Smooth muscle cell (in vitro differentiated cells): ENCODE measurements around the gene PAX5. TPM values are rescaled to one million over a fixed set of nuclear protein-coding genes. Genes with fewer than 3 reads are reported as not detected.

Experiments
- DNase-seq: peaks from one replicate; lab custom pipeline; 2025; ENCODE audit not compliant: unreplicated experiment; lab: John Stamatoyannopoulos, UW
- H2AFZ ChIP-seq: fragments of 200-600 bp; sonication (generic); 2 replicates; pipeline ENCODE4 v1.6.0; 2016; ENCODE audit warnings: antibody characterized with exemption, low read depth, mild to moderate bottlenecking
- H3F3A ChIP-seq: fragments of 200-600 bp; sonication (generic); 2 replicates; pipeline ENCODE4 v1.6.0; 2017; ENCODE audit warnings: antibody characterized with exemption, low read depth
- H3K27ac ChIP-seq: fragments of 200-600 bp; sonication (generic); 2 replicates; pipeline ENCODE4 v1.5.1; 2016; ENCODE audit warnings: low read depth, mild to moderate bottlenecking
- H3K27me3 ChIP-seq: fragments of 200-600 bp; sonication (generic); 2 replicates; pipeline ENCODE4 v1.6.1; 2016; ENCODE audit warnings: low read depth, mild to moderate bottlenecking
- H3K36me3 ChIP-seq: fragments of 200-600 bp; sonication (generic); 2 replicates; pipeline ENCODE4 v1.5.1; 2016; ENCODE audit warnings: low read depth
- H3K4me1 ChIP-seq: fragments of 200-600 bp; sonication (generic); 2 replicates; pipeline ENCODE4 v1.5.1; 2016; ENCODE audit warnings: low read depth
- H3K4me2 ChIP-seq: fragments of 200-600 bp; sonication (generic); 2 replicates; pipeline ENCODE4 v1.6.0; 2016; ENCODE audit warnings: mild to moderate bottlenecking
- H3K4me3 ChIP-seq: fragments of 200-600 bp; sonication (generic); 2 replicates; pipeline ENCODE4 v1.5.1; 2016; ENCODE audit warnings: mild to moderate bottlenecking
- H3K79me2 ChIP-seq: fragments of 200-600 bp; sonication (generic); 2 replicates; pipeline ENCODE4 v1.6.0; 2016; ENCODE audit warnings: low read depth, mild to moderate bottlenecking
- H3K9ac ChIP-seq: fragments of 200-600 bp; sonication (generic); 2 replicates; pipeline ENCODE4 v1.6.0; 2016; ENCODE audit warnings: low read depth
- H3K9me3 ChIP-seq: fragments of 200-600 bp; sonication (generic); replicated peaks from 2 replicates; pipeline ENCODE4 v1.5.1; 2016; ENCODE audit warnings: low read depth
- H4K20me1 ChIP-seq: fragments of 200-600 bp; sonication (generic); 2 replicates; pipeline ENCODE4 v1.6.0; 2016; ENCODE audit warnings: low read depth
- CTCF ChIP-seq: fragments of 200-600 bp; sonication (generic); IDR thresholded peaks from 2 replicates; pipeline ENCODE4 v1.5.1; 2017; ENCODE audit warnings: borderline replicate concordance, mild to moderate bottlenecking, antibody characterized with exemption; ENCODE audit not compliant: insufficient read depth, poor library complexity, severe bottlenecking
- WGBS: methylation state at CpG from one replicate; pipeline ENCODE4 v1.1.7; 2016; ENCODE audit warnings: low lambda C conversion rate; 5-methylcytosine and 5-hydroxymethylcytosine counted together
- polyA plus RNA-seq: library from polyadenylated mRNA; unstranded; fragments of >200 nt; fragmentation: Nextera tagmentation; extraction: Ambion mirVana; gene quantifications from 2 replicates; pipeline ENCODE4 v1.2.1, GENCODE V29; 2016
- total RNA-seq: library from RNA; depleted of rRNA; stranded (reverse); fragments of >200 nt; gene quantifications from 2 replicates; pipeline ENCODE4 v1.2.3, GENCODE V29; 2014

PAX5 gene
- total and polyA plus RNA-seq, 2 experiments from 2014 or later: 0.09 TPM; not detected in 1

- DNase-seq: no peak
- Histone ChIP-seq H3K36me3 (no peaks in the 10 kb centered on the region), H3K4me3 (no peak overlapping the region)
These were observed 159.1 kb downstream of the PAX5 start for GRCh38 chr9:36874921-36875320.

GRCh38 chr9:36874261-36874660 lies 159.8 kb downstream of the PAX5 start:
- Histone ChIP-seq H4K20me1 (no peaks in the 10 kb centered on the region), H3K27me3 (peaks cover 51% of the 10 kb centered on the region), H3F3A (no peaks in the 10 kb centered on the region), H3K27ac (no peak overlapping the region), H3K4me2 (no peak overlapping the region), H3K9ac (no peak overlapping the region), H3K4me3 (no peak overlapping the region), H3K79me2 (no peaks in the 10 kb centered on the region), H3K36me3 (no peaks in the 10 kb centered on the region), H3K4me1 (no peaks in the 10 kb centered on the region), H3K9me3 (no peaks in the 10 kb centered on the region), H2AFZ (no peak overlapping the region)
- no peak for DNase-seq
- 86% methylated on average over 3 of the region's 3 CpGs for WGBS
- TF ChIP-seq CTCF: no peak

More at GRCh38 chr9:36874921-36875320, 159.1 kb downstream of the PAX5 start:
- no peak overlapping the region for H3K4me2 ChIP-seq
- no peaks in the 10 kb centered on the region for H4K20me1 ChIP-seq
- no peaks in the 10 kb centered on the region for H3K9me3 ChIP-seq
- peaks cover 47% of the 10 kb centered on the region for H3K27me3 ChIP-seq
- H3K4me1 ChIP-seq: no peaks in the 10 kb centered on the region
- no peaks in the 10 kb centered on the region for H3K79me2 ChIP-seq
- no peak overlapping the region for H3K9ac ChIP-seq
- WGBS: 80% methylated on average over 6 of the region's 6 CpGs
- TF ChIP-seq CTCF: no peak
- H2AFZ ChIP-seq: no peak overlapping the region
- H3K27ac ChIP-seq: no peak overlapping the region
- no peaks in the 10 kb centered on the region for H3F3A ChIP-seq

DNA sequence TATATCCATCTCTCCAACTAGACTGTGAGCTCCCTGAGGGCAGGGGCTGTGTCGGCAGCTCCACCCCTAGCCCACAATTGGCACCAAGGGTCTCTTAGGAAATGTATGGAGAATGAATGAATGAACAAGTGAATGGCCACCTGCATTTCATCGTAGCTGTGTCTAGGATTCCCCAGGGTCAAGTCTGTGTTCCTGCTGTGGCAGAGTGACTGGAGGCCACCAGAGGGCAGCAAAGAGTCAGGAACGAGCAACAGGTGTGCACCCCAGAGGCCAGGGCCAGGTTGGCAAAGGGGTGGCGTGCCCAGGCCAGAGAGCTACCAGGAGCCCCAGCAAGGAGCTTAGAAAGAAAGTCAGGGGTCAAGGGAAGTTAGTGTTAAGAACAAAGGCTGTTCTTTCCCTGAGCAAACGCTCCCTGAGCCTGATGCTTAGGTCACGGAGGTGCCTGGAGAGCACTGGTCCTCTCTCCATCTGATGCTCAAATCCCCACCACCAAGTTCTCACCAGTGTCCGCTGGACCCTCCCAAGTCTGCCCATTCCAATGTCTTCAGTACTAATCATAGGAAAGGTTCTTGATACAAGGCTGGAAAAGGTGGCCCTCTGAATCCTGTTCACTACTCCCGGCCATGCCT lies 160.7 kb downstream of the PAX5 start:
- WGBS: 50% methylated on average over 8 of the region's 8 CpGs
- H3K9me3 ChIP-seq: no peaks in the 10 kb centered on the region
- no peak overlapping the region for H3K27ac ChIP-seq
- peak; percentile 98 for TF ChIP-seq CTCF
- H3K36me3 ChIP-seq: no peaks in the 10 kb centered on the region
- H3K9ac ChIP-seq: no peak overlapping the region
- H3K27me3 ChIP-seq: peaks cover 60% of the 10 kb centered on the region
- no peak overlapping the region for H2AFZ ChIP-seq
- no peak overlapping the region for H3K4me3 ChIP-seq
- no peaks in the 10 kb centered on the region for H3K4me1 ChIP-seq
- no peaks in the 10 kb centered on the region for H3K79me2 ChIP-seq
- H3F3A ChIP-seq: no peaks in the 10 kb centered on the region
- no peak overlapping the region for H3K4me2 ChIP-seq
- no peak for DNase-seq
- no peaks in the 10 kb centered on the region for H4K20me1 ChIP-seq

- H3K4me3 ChIP-seq: no peak overlapping the region
- TF ChIP-seq CTCF: no peak
- no peak for DNase-seq
- H3K9ac ChIP-seq: no peak overlapping the region
- WGBS: 75% methylated on average over 3 of the region's 3 CpGs
- H3K4me1 ChIP-seq: no peaks in the 10 kb centered on the region
- no peak overlapping the region for H2AFZ ChIP-seq
- H3K36me3 ChIP-seq: no peaks in the 10 kb centered on the region
- no peaks in the 10 kb centered on the region for H4K20me1 ChIP-seq
- H3K27ac ChIP-seq: no peak overlapping the region
- H3K27me3 ChIP-seq: peaks cover 60% of the 10 kb centered on the region
- no peak overlapping the region for H3K4me2 ChIP-seq
- H3K79me2 ChIP-seq: no peaks in the 10 kb centered on the region
- H3K9me3 ChIP-seq: no peaks in the 10 kb centered on the region
- no peaks in the 10 kb centered on the region for H3F3A ChIP-seq
These were observed 161.4 kb downstream of the PAX5 start for GRCh38 chr9:36872641-36873040.
